ENCODE measurements around the gene TMEM200C. TPM values are rescaled to one million over a fixed set of nuclear protein-coding genes. Genes with fewer than 3 reads are reported as not detected.

Gene TMEM200C
- not detected for total RNA-seq (2013)
- polyA plus RNA-seq, result not detected
- not detected in 2 replicates for polyA minus RNA-seq
- 0 to 4.1 (median 0.06) reads per million in 11 experiments for total RNA-seq

GRCh38 chr18:5895299-5895875, at the start of gene TMEM200C:
Gene TMEM200C (minus strand): TSS chr18:5895522. CDS start chr18:5892063, 3,459 bp downstream.
- H3K4me1 Mint-ChIP-seq, result peaks cover 4% of the 10 kb centered on the region
- intact Hi-C loops (cut with micrococcal nuclease), result no loop called here
- Histone ChIP-seq H3K36me3 (replicated peaks in 1 of 2; ENCODE audit: control insufficient read depth in 1 of 2, insufficient read depth in 2 of 2, low read length in 2 of 2) (no peaks in the 10 kb centered on the region), H2AFZ (ENCODE audit: insufficient read depth, low read depth, low read length, poor library complexity, severe bottlenecking) (no peak within 1 kb of the TSS), H3K9me3 (replicated peaks in 1 of 2; ENCODE audit: control insufficient read depth in 1 of 2, insufficient read depth in 1 of 2, low read length in 2 of 2) (peaks cover 7 to 39% of the 10 kb centered on the region in 2 donors), H3K4me1 (ENCODE audit: control insufficient read depth in 1 of 2, insufficient read depth in 2 of 2, low read length in 2 of 2) (peaks cover 2 to 16% of the 10 kb centered on the region in 2 donors), H3K27ac (ENCODE audit: low read depth in 1 of 2, low read length in 2 of 2) (no peak within 1 kb of the TSS), H3K9ac (ENCODE audit: insufficient read depth, low read length, poor library complexity, severe bottlenecking) (no peak within 1 kb of the TSS), H4K20me1 (ENCODE audit: insufficient read depth, low read length) (no peaks in the 10 kb centered on the region), H3K4me2 (replicated peaks; ENCODE audit: extremely low read depth, low read length, poor library complexity, severe bottlenecking) (peak within 1 kb of the TSS; percentile 31), H3K79me2 (ENCODE audit: insufficient read depth, low read length) (no peaks in the 10 kb centered on the region), H3K4me3 (replicated peaks in 1 of 3; ENCODE audit: low read depth in 2 of 3, low read length in 3 of 3) (peak within 1 kb of the TSS in 1 of 3 experiments; percentile 23), H3K27me3 (ENCODE audit: control insufficient read depth in 2 of 2, insufficient read depth in 2 of 2, low read length in 2 of 2) (peaks cover 83 to 85% of the 10 kb centered on the region in 2 donors)
- no peak for TF ChIP-seq CTCF (IDR thresholded peaks at IDR 0.05)
- peaks cover 0 to 8% (median 6%) of the 10 kb centered on the region in 7 donors for H3K9me3 Mint-ChIP-seq
- 1% methylated on average over 59 of the region's 83 CpGs for WGBS (ENCODE audit: insufficient coverage)
- peaks cover 2 to 5% of the 10 kb centered on the region in 2 donors for H3K36me3 Mint-ChIP-seq
- no peak within 1 kb of the TSS for H3K27ac Mint-ChIP-seq
- H3K27me3 Mint-ChIP-seq (ENCODE audit: low read depth in 3 of 3), result peaks cover 70 to 91% (median 75%) of the 10 kb centered on the region in 3 donors
- no peak for DNase-seq
- H3K4me3 Mint-ChIP-seq, result peak within 1 kb of the TSS in 1 of 2 donors; percentile 40

- Histone ChIP-seq H3K4me2 (replicated peaks; ENCODE audit: extremely low read depth, low read length, poor library complexity, severe bottlenecking) (no peak overlapping the region), H3K79me2 (ENCODE audit: insufficient read depth, low read length) (no peaks in the 10 kb centered on the region), H3K4me3 (replicated peaks in 1 of 3; ENCODE audit: low read depth in 2 of 3, low read length in 3 of 3) (no peak overlapping the region), H4K20me1 (ENCODE audit: insufficient read depth, low read length) (no peaks in the 10 kb centered on the region), H2AFZ (ENCODE audit: insufficient read depth, low read depth, low read length, poor library complexity, severe bottlenecking) (no peak overlapping the region), H3K9me3 (replicated peaks in 1 of 2; ENCODE audit: control insufficient read depth in 1 of 2, insufficient read depth in 1 of 2, low read length in 2 of 2) (no peaks in the 10 kb centered on the region), H3K27me3 (ENCODE audit: control insufficient read depth in 2 of 2, insufficient read depth in 2 of 2, low read length in 2 of 2) (no peaks in the 10 kb centered on the region), H3K36me3 (replicated peaks in 1 of 2; ENCODE audit: control insufficient read depth in 1 of 2, insufficient read depth in 2 of 2, low read length in 2 of 2) (no peaks in the 10 kb centered on the region), H3K4me1 (ENCODE audit: control insufficient read depth in 1 of 2, insufficient read depth in 2 of 2, low read length in 2 of 2) (no peaks in the 10 kb centered on the region), H3K9ac (ENCODE audit: insufficient read depth, low read length, poor library complexity, severe bottlenecking) (no peak overlapping the region), H3K27ac (ENCODE audit: low read depth in 1 of 2, low read length in 2 of 2) (no peak overlapping the region)
- no peak for DNase-seq
- Mint-ChIP-seq H3K36me3 (no peaks in the 10 kb centered on the region), H3K9me3 (peaks cover 0 to 3% (median 0%) of the 10 kb centered on the region in 7 donors), H3K27ac (no peak overlapping the region), H3K4me1 (no peaks in the 10 kb centered on the region), H3K4me3 (no peak overlapping the region), H3K27me3 (ENCODE audit: low read depth in 3 of 3) (peaks cover 5 to 14% (median 8%) of the 10 kb centered on the region in 3 donors)
- no peak for TF ChIP-seq CTCF (IDR thresholded peaks at IDR 0.05)
- intact Hi-C loops (cut with micrococcal nuclease), result no loop called here
- WGBS (ENCODE audit: insufficient coverage), result no CpG with 5 or more reads among the region's 3 CpGs
These were observed 49.1 kb upstream of the TMEM200C start for GRCh38 chr18:5944448-5944847.

Measured in CD14-positive monocyte (primary cell).